HTR-8/SVneo (cell line): Measurements from ENCODE around the gene DEAF1.
"Not testable (repeated sequence)": the region's sequence is repeated elsewhere in the genome, so short reads cannot be mapped to it uniquely, and the experiment has no call there.

Experiments
- DNase-seq: peaks from one replicate; pipeline ENCODE4 v3.0.0; 2011; ENCODE audit warnings: low spot score, mixed read lengths; ENCODE audit not compliant: insufficient read length
- FAIRE-seq: peaks from 2 replicates; lab custom pipeline; 2011; peaks lifted over from hg19 to GRCh38; lab: Jason Lieb, UNC

The DEAF1 gene

GRCh38 chr11:694563-695287 lies at the start of gene DEAF1:
Gene DEAF1, minus strand, starts transcription at chr11:695222. Its CDS starts 175 bp downstream, at chr11:695047.
- FAIRE-seq (peak; percentile 94), DNase-seq (peak; percentile 86)

GRCh38 chr11:742571-743201 lies 47.7 kb upstream of the DEAF1 start:
- DNase-seq (no peak), FAIRE-seq (no peak)

- FAIRE-seq (no peak), DNase-seq (no peak)
Observed at GRCh38 chr11:742156-742546, 47.1 kb upstream of the DEAF1 start.

- FAIRE-seq = not testable (repeated sequence)
Observed at GRCh38 chr11:737899-738298, 42.9 kb upstream of the DEAF1 start.

GRCh38 chr11:737366-737765 lies 42.3 kb upstream of the DEAF1 start:
- FAIRE-seq = no peak

More at GRCh38 chr11:737899-738298, 42.9 kb upstream of the DEAF1 start:
- DNase-seq = not testable (repeated sequence)

GRCh38 chr11:734541-734940 lies 39.5 kb upstream of the DEAF1 start:
- FAIRE-seq, DNase-seq: not testable (repeated sequence)

More at GRCh38 chr11:737366-737765, 42.3 kb upstream of the DEAF1 start:
- no peak for DNase-seq

- FAIRE-seq = no peak
- no peak for DNase-seq
Observed at GRCh38 chr11:733072-733471, 38.0 kb upstream of the DEAF1 start.

- FAIRE-seq = no peak
- no peak for DNase-seq
Observed at GRCh38 chr11:729492-730074, 34.6 kb upstream of the DEAF1 start.

- DNase-seq (no peak), FAIRE-seq (no peak)
Observed at GRCh38 chr11:728901-729491, 34.0 kb upstream of the DEAF1 start.

GRCh38 chr11:727859-728748 lies 33.1 kb upstream of the DEAF1 start:
- DNase-seq (peak; percentile 92), FAIRE-seq (peak; percentile 87)

- FAIRE-seq (no peak), DNase-seq (no peak)
Observed at GRCh38 chr11:727281-727701, 32.3 kb upstream of the DEAF1 start.

- DNase-seq (no peak), FAIRE-seq (no peak)
Observed at GRCh38 chr11:726278-727220, 31.5 kb upstream of the DEAF1 start.

GRCh38 chr11:725624-726202 lies 30.7 kb upstream of the DEAF1 start:
- no peak for DNase-seq
- no peak for FAIRE-seq

- FAIRE-seq = no peak
- no peak for DNase-seq
Observed at GRCh38 chr11:724778-725386, 29.9 kb upstream of the DEAF1 start.

GRCh38 chr11:724049-724777 lies 29.2 kb upstream of the DEAF1 start:
- FAIRE-seq = no peak
- no peak for DNase-seq

- FAIRE-seq (no peak), DNase-seq (no peak)
Observed at GRCh38 chr11:723120-723883, 28.3 kb upstream of the DEAF1 start.

- DNase-seq (no peak), FAIRE-seq (no peak)
Observed at GRCh38 chr11:722346-722811, 27.4 kb upstream of the DEAF1 start.
